ENCODE measurements around the gene PMF1.

Gene PMF1

DNA sequence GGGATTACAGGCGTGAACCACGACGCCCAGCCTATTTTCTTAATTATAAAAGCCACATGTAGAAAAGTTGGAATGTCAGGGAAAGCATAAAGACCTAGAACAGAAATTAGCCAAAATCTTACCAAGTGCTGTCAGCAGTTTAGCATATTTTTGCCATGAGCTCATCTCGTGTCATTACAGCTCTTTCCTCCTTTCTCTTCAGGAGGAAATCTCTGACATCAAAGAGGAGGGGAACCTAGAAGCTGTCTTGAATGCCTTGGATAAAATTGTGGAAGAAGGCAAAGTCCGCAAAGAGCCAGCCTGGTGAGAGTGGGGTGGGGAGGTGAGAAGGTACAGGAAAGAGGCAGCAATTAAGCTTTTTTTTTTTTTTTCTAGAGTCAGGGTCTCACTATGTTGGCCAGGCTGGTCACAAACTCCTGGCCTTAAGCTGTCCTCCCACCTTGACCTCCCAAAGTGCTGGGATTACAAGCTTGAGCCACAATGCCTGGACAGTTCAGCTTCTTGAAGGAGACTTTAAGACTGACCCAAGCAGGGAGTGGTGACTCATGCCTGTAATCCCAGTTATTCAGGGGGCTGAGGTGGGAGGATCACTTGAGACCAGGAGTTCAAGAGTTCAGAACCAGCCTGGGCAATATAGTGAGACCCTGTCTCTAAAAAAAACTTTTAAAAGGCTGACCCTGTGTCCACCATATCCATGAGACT is 20.8 kb downstream of the PMF1 start:
- in situ Hi-C loops (cut with HindIII; ENCODE audit: low sequenced_read_pairs), result no loop called here
- TF ChIP-seq, protein P1, sequence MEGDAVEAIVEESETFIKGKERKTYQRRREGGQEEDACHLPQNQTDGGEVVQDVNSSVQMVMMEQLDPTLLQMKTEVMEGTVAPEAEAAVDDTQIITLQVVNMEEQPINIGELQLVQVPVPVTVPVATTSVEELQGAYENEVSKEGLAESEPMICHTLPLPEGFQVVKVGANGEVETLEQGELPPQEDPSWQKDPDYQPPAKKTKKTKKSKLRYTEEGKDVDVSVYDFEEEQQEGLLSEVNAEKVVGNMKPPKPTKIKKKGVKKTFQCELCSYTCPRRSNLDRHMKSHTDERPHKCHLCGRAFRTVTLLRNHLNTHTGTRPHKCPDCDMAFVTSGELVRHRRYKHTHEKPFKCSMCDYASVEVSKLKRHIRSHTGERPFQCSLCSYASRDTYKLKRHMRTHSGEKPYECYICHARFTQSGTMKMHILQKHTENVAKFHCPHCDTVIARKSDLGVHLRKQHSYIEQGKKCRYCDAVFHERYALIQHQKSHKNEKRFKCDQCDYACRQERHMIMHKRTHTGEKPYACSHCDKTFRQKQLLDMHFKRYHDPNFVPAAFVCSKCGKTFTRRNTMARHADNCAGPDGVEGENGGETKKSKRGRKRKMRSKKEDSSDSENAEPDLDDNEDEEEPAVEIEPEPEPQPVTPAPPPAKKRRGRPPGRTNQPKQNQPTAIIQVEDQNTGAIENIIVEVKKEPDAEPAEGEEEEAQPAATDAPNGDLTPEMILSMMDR (IDR thresholded peaks at IDR 0.05; ENCODE audit: low read depth, low read length, missing control alignments), result no peak
- H3K4me3 ChIP-seq (ENCODE audit: low read depth, low read length), result no peak overlapping the region
- peak; percentile 70 for DNase-seq (ENCODE audit: low read depth)

DNA sequence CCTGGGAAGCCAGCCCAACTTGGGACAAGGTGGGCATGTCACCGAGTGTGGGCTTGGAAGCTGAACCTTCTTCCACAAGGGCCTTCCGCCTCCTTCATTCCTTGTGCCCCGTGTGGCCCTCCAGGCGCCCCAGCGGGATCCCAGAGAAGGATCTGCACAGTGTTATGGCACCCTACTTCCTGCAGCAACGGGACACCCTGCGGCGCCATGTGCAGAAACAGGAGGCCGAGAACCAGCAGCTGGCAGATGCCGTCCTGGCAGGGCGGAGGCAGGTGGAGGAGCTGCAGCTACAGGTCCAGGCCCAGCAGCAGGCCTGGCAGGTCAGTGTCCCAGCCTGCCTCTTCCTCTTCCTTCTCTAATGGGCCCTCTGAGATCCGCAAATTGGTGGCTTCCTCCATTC is 23.4 kb downstream of the PMF1 start:
- no peak for DNase-seq (ENCODE audit: low read depth)
- no peak overlapping the region for H3K4me3 ChIP-seq (ENCODE audit: low read depth, low read length)
- in situ Hi-C loops (cut with HindIII; ENCODE audit: low sequenced_read_pairs), result no loop called here
- TF ChIP-seq, protein P1 (IDR thresholded peaks at IDR 0.05; ENCODE audit: low read depth, low read length, missing control alignments), result no peak

DNA sequence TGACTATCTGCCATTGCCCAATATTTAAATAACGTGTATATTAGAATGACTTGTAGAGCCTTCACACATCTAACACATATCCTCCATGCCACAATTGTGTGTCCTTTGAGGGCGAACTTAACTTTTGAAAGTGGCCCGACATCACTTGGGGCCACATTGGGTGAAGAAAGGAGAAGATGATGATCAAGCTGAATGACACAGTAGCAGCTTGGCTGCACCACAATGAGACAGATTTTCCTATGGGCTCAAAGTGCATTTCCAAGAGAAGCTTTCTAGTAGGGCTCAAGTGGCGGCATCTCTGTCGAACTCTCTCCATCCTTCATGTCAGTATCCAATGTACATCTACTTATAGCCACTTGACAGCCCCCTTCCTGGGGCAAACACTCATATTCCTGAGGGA is 25.4 kb downstream of the PMF1 start:
- in situ Hi-C loops (cut with HindIII; ENCODE audit: low sequenced_read_pairs), result no loop called here

DNA sequence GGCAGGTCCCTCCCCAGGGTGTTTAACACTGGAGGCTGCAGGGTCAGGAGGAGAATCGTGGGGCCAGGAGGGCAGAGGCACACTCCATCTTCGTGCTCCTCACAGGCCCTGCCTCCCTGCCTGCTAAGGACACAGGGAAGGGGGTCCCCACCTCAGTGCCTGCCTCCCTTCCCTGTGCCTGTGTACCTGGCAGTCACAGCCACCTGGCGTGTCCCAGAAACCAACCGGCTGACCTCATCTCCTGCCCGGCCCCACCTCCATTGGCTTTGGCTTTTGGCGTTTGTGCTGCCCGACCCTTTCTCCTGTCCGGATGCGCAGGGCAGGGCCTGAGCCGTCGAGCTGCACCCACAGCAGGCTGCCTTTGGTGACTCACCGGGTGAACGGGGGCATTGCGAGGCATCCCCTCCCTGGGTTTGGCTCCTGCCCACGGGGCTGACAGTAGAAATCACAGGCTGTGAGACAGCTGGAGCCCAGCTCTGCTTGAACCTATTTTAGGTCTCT is 28.6 kb downstream of the PMF1 start:
- TF ChIP-seq, protein P1 (IDR thresholded peaks at IDR 0.05; ENCODE audit: low read depth, low read length, missing control alignments), result no peak
- DNase-seq (ENCODE audit: low read depth), result no peak
- in situ Hi-C loops (cut with HindIII; ENCODE audit: low sequenced_read_pairs), result no loop called here
- no peak overlapping the region for H3K4me3 ChIP-seq (ENCODE audit: low read depth, low read length)

More for the DNA sequence above, 25.4 kb downstream of the PMF1 start:
- no peak overlapping the region for H3K4me3 ChIP-seq (ENCODE audit: low read depth, low read length)
- TF ChIP-seq, protein P1 (IDR thresholded peaks at IDR 0.05; ENCODE audit: low read depth, low read length, missing control alignments), result no peak
- DNase-seq (ENCODE audit: low read depth), result no peak

DNA sequence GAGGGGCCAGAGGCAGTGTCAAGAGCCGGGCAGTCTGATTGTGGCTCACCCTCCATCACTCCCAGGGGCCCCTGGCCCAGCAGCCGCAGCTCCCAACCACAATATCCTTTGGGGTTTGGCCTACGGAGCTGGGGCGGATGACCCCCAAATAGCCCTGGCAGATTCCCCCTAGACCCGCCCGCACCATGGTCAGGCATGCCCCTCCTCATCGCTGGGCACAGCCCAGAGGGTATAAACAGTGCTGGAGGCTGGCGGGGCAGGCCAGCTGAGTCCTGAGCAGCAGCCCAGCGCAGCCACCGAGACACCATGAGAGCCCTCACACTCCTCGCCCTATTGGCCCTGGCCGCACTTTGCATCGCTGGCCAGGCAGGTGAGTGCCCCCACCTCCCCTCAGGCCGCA is 29.1 kb downstream of the PMF1 start, which contains the start of gene BGLAP:
Gene BGLAP (plus strand): TSS at position 259 of the 400 bp plus-strand sequence. CDS start 48 bp downstream, at position 307.
- DNase-seq (ENCODE audit: low read depth), result no peak
- in situ Hi-C loops (cut with HindIII; ENCODE audit: low sequenced_read_pairs), result no loop called here
- no peak within 1 kb of the TSS for H3K4me3 ChIP-seq (ENCODE audit: low read depth, low read length)
- TF ChIP-seq, protein P1 (IDR thresholded peaks at IDR 0.05; ENCODE audit: low read depth, low read length, missing control alignments), result no peak

DNA sequence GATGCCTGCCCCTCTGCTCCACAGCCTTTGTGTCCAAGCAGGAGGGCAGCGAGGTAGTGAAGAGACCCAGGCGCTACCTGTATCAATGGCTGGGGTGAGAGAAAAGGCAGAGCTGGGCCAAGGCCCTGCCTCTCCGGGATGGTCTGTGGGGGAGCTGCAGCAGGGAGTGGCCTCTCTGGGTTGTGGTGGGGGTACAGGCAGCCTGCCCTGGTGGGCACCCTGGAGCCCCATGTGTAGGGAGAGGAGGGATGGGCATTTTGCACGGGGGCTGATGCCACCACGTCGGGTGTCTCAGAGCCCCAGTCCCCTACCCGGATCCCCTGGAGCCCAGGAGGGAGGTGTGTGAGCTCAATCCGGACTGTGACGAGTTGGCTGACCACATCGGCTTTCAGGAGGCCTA is 29.9 kb downstream of the PMF1 start:
- H3K4me3 ChIP-seq (ENCODE audit: low read depth, low read length), result no peak overlapping the region
- no peak for DNase-seq (ENCODE audit: low read depth)
- TF ChIP-seq, protein P1 (IDR thresholded peaks at IDR 0.05; ENCODE audit: low read depth, low read length, missing control alignments), result no peak
- in situ Hi-C loops (cut with HindIII; ENCODE audit: low sequenced_read_pairs), result no loop called here
